HL-60 (cell line): Measurements from ENCODE around the gene ICA1.

Experiments used
- POLR2AphosphoS5 ChIP-seq: IDR thresholded peaks from 2 replicates; pipeline ENCODE4 v1.6.1; 2012; ENCODE audit warnings: low read depth
- TF ChIP-seq, protein P1 (sequence below): IDR thresholded peaks from one replicate; pipeline ENCODE4 v1.5.1; 2011; ENCODE audit warnings: low read length, control low read depth, inconsistent platforms; ENCODE audit not compliant: insufficient read depth

DNA sequence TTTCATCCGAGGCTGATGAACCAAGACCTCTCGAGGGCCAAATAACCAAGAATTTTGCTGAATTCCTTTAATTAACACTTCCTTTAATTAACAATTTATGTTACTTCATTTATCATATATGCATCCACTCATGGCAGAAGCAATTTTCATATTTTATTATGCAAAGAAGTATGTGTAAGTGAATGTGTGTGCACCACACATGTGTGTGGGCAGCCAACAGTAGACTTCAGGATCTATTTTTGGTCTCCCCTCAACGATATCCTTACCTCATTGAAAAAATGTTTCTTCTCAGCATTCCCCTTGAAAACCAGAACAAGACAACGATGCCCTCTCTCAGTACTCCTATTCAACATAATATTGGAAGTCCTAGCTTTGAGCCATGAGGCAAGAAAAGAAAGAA is 96.8 kb downstream of the ICA1 start:
- TF ChIP-seq, protein P1, sequence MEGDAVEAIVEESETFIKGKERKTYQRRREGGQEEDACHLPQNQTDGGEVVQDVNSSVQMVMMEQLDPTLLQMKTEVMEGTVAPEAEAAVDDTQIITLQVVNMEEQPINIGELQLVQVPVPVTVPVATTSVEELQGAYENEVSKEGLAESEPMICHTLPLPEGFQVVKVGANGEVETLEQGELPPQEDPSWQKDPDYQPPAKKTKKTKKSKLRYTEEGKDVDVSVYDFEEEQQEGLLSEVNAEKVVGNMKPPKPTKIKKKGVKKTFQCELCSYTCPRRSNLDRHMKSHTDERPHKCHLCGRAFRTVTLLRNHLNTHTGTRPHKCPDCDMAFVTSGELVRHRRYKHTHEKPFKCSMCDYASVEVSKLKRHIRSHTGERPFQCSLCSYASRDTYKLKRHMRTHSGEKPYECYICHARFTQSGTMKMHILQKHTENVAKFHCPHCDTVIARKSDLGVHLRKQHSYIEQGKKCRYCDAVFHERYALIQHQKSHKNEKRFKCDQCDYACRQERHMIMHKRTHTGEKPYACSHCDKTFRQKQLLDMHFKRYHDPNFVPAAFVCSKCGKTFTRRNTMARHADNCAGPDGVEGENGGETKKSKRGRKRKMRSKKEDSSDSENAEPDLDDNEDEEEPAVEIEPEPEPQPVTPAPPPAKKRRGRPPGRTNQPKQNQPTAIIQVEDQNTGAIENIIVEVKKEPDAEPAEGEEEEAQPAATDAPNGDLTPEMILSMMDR, result no peak
- TF ChIP-seq POLR2AphosphoS5, result no peak
